ENCODE data around the gene FBL.

FBL gene

GRCh38 chr19:39847525-39847924, 1.3 kb upstream of the FBL start:
- Histone ChIP-seq H3K4me2 (ENCODE audit: low read depth, low read length) (no peak overlapping the region), H3K4me1 (ENCODE audit: low read length) (peaks cover 29% of the 10 kb centered on the region)
- TF ChIP-seq CTCF (IDR thresholded peaks at IDR 0.05; ENCODE audit: low read length) (no peak), EZH2 (optimal IDR thresholded peaks at IDR 0.05; ENCODE audit: low read depth, low read length) (no peak), EZH2phosphoT487 (IDR thresholded peaks at IDR 0.05; ENCODE audit: low read length) (no peak)

GRCh38 chr19:39846678-39847486, 703 bp upstream of the FBL start:
- Histone ChIP-seq H3K27ac (ENCODE audit: low read length) (peak overlapping the region; percentile 19; the same call in 1 of the 2 replicates), H3K4me3 (ENCODE audit: low read length) (peak overlapping the region; percentile 98; the same call in 1 of the 2 replicates), H3K9me2 (replicated peaks; ENCODE audit: insufficient read depth, low read length) (no peaks in the 10 kb centered on the region), H3F3A (ENCODE audit: insufficient read depth, low read length) (peaks cover 18% of the 10 kb centered on the region), H4K20me1 (ENCODE audit: insufficient read depth, low read length) (peaks cover 18% of the 10 kb centered on the region; the same call in 1 of the 2 replicates), H3K9me3 (replicated peaks; ENCODE audit: insufficient read depth, low read length) (no peaks in the 10 kb centered on the region), H3K9ac (ENCODE audit: low read length) (peak overlapping the region; percentile 50; the same call in 1 of the 2 replicates), H3K27me3 (replicated peaks; ENCODE audit: insufficient read depth, low read length) (no peaks in the 10 kb centered on the region), H3K4me2 (ENCODE audit: low read depth, low read length) (peak overlapping the region; percentile 93), H3K79me2 (ENCODE audit: low read length) (peaks cover 43% of the 10 kb centered on the region), H3K4me1 (ENCODE audit: low read length) (peaks cover 30% of the 10 kb centered on the region), H2AFZ (ENCODE audit: low read length) (peak overlapping the region; percentile 64), H3K36me3 (replicated peaks; ENCODE audit: insufficient read depth, low read length) (no peaks in the 10 kb centered on the region)
- no peak for DNase-seq
- TF ChIP-seq EZH2phosphoT487 (IDR thresholded peaks at IDR 0.05; ENCODE audit: low read length): no peak
- no peak for TF ChIP-seq EZH2 (optimal IDR thresholded peaks at IDR 0.05; ENCODE audit: low read depth, low read length)
- no peak for TF ChIP-seq CTCF (IDR thresholded peaks at IDR 0.05; ENCODE audit: low read length)

More at GRCh38 chr19:39847525-39847924, 1.3 kb upstream of the FBL start:
- Histone ChIP-seq H3K27me3 (replicated peaks; ENCODE audit: insufficient read depth, low read length) (no peaks in the 10 kb centered on the region), H2AFZ (ENCODE audit: low read length) (no peak overlapping the region), H3K4me3 (ENCODE audit: low read length) (no peak overlapping the region), H3K36me3 (replicated peaks; ENCODE audit: insufficient read depth, low read length) (no peaks in the 10 kb centered on the region), H3K9ac (ENCODE audit: low read length) (no peak overlapping the region), H3F3A (ENCODE audit: insufficient read depth, low read length) (peaks cover 18% of the 10 kb centered on the region), H3K9me2 (replicated peaks; ENCODE audit: insufficient read depth, low read length) (no peaks in the 10 kb centered on the region), H4K20me1 (ENCODE audit: insufficient read depth, low read length) (peaks cover 18% of the 10 kb centered on the region; the same call in 1 of the 2 replicates), H3K9me3 (replicated peaks; ENCODE audit: insufficient read depth, low read length) (no peaks in the 10 kb centered on the region), H3K79me2 (ENCODE audit: low read length) (peaks cover 37% of the 10 kb centered on the region), H3K27ac (ENCODE audit: low read length) (no peak overlapping the region)
- DNase-seq: no peak

- H3K79me2 ChIP-seq (ENCODE audit: low read length): peaks cover 56% of the 10 kb centered on the region
- H3K4me1 ChIP-seq (ENCODE audit: low read length): peaks cover 30% of the 10 kb centered on the region
- peaks cover 18% of the 10 kb centered on the region for H3F3A ChIP-seq (ENCODE audit: insufficient read depth, low read length)
- H4K20me1 ChIP-seq (ENCODE audit: insufficient read depth, low read length): peaks cover 31% of the 10 kb centered on the region; the same call in 1 of the 2 replicates
- peak overlapping the region; percentile 65 for H2AFZ ChIP-seq (ENCODE audit: low read length)
- H3K9me2 ChIP-seq (replicated peaks; ENCODE audit: insufficient read depth, low read length): no peaks in the 10 kb centered on the region
- H3K27me3 ChIP-seq (replicated peaks; ENCODE audit: insufficient read depth, low read length): no peaks in the 10 kb centered on the region
- H3K36me3 ChIP-seq (replicated peaks; ENCODE audit: insufficient read depth, low read length): no peaks in the 10 kb centered on the region; the same call in 1 of the 2 replicates
- peak overlapping the region; percentile 98 for H3K4me3 ChIP-seq (ENCODE audit: low read length)
- H3K9me3 ChIP-seq (replicated peaks; ENCODE audit: insufficient read depth, low read length): no peaks in the 10 kb centered on the region
- TF ChIP-seq CTCF (IDR thresholded peaks at IDR 0.05; ENCODE audit: low read length): no peak
- TF ChIP-seq EZH2phosphoT487 (IDR thresholded peaks at IDR 0.05; ENCODE audit: low read length): no peak
- TF ChIP-seq EZH2 (optimal IDR thresholded peaks at IDR 0.05; ENCODE audit: low read depth, low read length): no peak
- peak overlapping the region; percentile 95 for H3K9ac ChIP-seq (ENCODE audit: low read length)
- no peak for DNase-seq
- peak overlapping the region; percentile 93 for H3K4me2 ChIP-seq (ENCODE audit: low read depth, low read length)
- H3K27ac ChIP-seq (ENCODE audit: low read length): peak overlapping the region; percentile 71; the same call in 1 of the 2 replicates
Measured at GRCh38 chr19:39845584-39845932, 621 bp downstream of the FBL start.

All from MM.1S (cell line).